Renal cortex interstitium (tissue), 15 donors: ENCODE data around the gene CRYBA1. TPM values are rescaled to one million over a fixed set of nuclear protein-coding genes. Genes with fewer than 3 reads are reported as not detected.
"Not testable (repeated sequence)": the region's sequence is repeated elsewhere in the genome, so short reads cannot be mapped to it uniquely, and the experiment has no call there.

Experiments used
- DNase-seq, 11 donors: peaks; one replicate each; pipeline ENCODE4 v3.0.0-alpha.2; 2013; ENCODE audit warnings: low read depth in 9 of 11, low spot score in 4 of 11; ENCODE audit errors: extremely low read depth in 1 of 11
- long read RNA-seq, 16 experiments: transcript quantifications; one replicate each; lab custom pipeline, GENCODE V29; 2026
- polyA plus RNA-seq, 3 donors: library from polyadenylated mRNA; unstranded; fragments of 120-200 nt; gene quantifications; one replicate each; pipeline ENCODE4 v1.2.1, GENCODE V29; 2013; ENCODE audit not compliant: insufficient read length in 3 of 3

CRYBA1 gene, protein sequence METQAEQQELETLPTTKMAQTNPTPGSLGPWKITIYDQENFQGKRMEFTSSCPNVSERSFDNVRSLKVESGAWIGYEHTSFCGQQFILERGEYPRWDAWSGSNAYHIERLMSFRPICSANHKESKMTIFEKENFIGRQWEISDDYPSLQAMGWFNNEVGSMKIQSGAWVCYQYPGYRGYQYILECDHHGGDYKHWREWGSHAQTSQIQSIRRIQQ
- not detected for polyA plus RNA-seq
- long read RNA-seq, donor 1: 0 reads
- long read RNA-seq, donor 2: 0 reads
- long read RNA-seq, donor 3: 0 reads
- long read RNA-seq, donor 4: 0 reads
- long read RNA-seq, donor 5: 0 reads
- long read RNA-seq, donor 6: 0 reads
- long read RNA-seq, donor 7: 0 reads
- long read RNA-seq, donor 8: 0 reads
- long read RNA-seq, donor 9: 0 reads
- long read RNA-seq, donor 10: 0 reads
- long read RNA-seq, donor 11: 0 reads
- long read RNA-seq, donor 12: 0 reads
- long read RNA-seq, donor 13: 0 reads
- long read RNA-seq, donor 14: 0 reads
- long read RNA-seq, donor 15: 0 reads
- long read RNA-seq, donor 16: 0 reads

DNA sequence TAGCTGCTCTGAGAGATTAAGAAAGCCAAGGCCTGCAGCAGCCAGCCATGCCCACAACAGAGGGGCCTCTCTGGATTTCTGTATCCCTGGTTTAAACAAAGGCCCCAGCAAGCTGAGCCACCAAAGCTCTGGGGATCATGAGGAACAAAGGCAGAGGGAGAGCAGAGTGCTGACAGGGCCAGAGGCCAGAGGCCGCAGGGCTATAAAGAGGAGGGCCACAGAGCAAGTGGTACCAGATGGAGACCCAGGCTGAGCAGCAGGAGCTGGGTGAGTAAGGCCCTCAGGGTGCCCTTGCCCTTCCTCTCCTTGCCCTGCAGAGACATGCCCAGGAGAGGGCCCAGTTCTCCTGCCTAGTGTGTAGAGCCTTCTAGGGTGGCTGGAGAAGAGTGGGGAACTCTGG lies at the start of gene CRYBA1:
TSS of gene CRYBA1 (plus strand) at position 232 of the 400 bp plus-strand sequence. CDS start at position 237, 5 bp downstream.
- no peak for DNase-seq

GRCh38 chr17:29197516-29198272 lies 49.0 kb upstream of the CRYBA1 start:
- DNase-seq: no peak

DNA sequence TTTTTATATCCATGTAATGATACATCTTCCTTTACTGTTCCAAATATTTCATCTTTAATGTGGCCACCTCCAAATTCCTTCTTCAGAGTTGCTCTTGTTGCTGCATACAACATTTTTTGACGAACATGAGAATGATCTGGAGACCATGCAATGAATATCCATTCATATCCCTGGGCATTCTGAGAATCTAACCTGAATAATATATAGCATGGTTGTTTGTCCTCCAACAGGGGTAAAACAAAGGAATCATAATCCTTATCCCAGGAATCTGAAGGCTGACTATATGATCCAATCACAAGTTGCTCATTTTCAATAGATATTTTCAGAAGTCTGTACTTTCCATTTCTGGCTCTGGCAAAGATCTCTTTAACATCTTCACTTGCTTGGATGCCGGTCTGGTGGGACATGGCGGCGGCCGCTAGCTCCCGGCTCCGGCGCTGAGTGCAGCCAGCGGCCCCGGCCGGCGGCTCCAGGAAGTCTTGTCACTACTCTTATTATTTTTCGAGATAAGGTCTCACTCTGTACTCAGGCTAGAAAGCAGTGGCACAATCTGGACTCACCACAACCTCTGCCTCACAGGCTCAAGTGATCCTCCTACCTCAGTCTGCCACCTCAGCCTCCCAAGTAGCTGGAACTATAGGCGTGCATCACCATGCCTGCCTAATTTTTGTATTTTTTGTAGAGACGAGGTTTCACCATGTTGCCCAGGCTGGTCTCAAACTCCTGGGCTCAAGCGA lies 42.4 kb upstream of the CRYBA1 start:
- not testable (repeated sequence) for DNase-seq

DNA sequence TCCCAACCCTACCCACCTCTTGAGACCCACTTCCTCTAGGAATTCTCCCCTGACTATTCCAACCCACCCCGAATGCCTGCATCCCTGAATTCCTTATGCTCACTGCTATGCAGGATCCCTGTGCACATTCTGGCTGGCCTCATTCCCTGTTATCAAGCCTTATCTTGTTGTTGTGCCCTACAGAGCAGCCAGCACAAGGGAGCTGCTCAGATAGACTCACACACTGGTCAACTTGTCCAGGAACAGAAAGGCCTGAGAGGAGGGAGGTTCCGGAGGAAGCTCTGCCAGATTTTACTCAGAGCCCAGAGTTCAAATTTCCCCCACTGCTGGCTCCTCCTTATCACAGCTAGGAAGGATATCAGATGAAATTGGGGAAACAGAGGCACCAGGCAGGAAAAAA lies 41.6 kb upstream of the CRYBA1 start:
- DNase-seq: no peak

DNA sequence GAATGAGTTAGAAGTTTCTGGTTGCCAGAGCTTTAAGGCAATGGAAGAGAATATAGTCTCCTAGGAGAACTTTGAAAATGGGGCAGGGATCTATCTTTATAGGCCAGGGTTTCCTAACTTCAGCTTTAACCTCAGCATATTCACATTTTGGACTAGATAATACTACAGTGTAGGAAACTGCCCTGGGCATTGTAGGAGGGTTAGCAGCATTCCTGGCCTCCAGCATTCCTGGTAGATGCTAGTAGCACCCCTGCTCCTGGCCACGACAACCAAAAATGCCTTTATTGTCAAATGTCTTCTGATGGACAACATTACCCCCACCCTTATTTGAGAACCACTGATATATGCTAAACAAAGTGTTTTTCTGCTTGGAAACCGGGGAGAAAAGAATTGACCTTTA lies 38.7 kb upstream of the CRYBA1 start:
- DNase-seq: no peak

DNA sequence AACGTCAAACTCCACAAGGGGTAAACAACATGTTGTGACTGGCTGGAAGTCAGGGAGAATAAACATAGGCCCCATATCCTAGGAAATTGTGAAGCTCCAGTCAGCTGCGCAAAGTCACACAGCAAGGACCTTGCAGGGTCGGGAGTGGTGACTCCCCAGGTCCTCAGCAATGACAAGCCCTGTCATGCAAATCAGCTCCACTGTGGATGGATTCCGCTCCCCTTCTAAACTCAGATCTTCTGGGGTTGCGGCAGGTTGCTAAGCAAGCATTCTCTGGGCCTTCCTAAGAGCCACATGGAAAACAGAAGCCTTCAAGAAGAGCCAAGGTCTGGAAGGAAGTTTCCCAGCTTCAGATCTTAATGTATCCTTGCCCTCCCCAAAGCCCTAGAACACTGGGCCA lies 37.6 kb upstream of the CRYBA1 start:
- no peak for DNase-seq

- DNase-seq: no peak
Observed at GRCh38 chr17:29210879-29211278, 35.8 kb upstream of the CRYBA1 start.

DNA sequence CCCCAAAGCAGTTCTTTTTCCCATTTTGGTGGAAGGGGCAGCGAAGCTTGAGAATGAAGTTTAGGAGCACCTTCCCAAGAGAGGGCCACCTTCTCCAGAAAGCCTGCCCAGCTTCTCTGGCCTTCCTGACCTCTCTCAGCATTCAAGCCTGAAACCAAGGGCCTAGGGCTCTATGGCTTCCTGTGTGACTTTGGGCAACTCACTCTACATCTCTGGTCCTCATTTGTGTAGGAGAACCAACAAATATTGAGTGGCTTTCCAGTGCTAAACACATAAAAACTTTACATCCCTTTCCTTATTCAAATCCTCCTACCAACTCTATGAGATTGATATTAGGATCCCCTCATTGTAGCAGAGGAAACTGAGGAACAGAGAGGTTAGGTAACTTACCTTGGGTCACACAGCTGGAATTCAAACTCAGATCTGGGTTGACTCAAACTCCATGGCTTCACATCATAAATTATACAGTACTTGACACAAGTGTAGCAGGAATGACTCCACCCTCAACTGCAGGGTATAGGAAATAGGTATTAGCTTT lies 34.5 kb upstream of the CRYBA1 start:
- DNase-seq: no peak

GRCh38 chr17:29212681-29213121 lies 34.0 kb upstream of the CRYBA1 start:
- DNase-seq: no peak

DNA sequence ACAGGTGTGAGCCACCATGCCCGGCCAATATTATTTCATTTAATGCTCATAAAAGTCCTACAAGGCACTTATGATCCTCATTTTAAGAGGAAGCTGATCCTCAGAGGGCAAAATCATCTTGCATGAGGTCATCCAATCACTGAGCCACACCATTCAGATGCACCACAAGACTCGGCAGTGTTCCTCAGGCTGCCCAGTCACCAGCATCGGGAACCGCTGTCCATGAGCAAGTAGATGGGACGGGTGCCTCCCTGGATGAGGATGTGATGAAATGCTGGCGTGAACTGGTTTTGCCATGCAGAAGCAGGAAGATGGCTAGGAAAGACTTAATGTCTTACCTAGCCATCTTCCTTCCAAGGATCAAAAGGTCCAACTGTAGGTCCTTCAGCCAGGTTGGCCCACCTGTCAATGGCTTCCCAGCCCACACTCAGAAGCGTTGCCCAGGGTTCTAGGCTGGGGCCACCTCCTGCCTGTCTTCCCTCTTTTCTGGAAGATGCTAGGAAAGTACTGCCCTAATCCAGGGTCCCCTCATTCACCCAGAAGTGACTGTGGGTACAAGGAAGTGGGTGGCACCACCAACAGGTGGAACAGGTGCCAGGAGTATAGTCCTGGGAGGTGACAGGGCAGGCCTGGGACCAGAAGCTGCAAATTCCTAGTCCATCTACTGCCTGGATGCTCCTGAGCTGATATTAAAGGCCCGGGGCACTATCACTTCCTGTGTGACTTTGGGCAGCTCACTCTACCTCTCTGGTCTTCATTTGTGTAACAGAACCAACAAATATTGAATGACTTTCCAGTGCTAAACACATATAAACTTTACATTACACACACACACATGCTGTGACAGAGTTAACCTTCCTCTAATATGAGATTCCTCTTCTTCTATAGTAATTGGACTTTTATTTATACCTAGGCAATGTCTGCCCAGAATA lies 32.2 kb upstream of the CRYBA1 start:
- DNase-seq: no peak

DNA sequence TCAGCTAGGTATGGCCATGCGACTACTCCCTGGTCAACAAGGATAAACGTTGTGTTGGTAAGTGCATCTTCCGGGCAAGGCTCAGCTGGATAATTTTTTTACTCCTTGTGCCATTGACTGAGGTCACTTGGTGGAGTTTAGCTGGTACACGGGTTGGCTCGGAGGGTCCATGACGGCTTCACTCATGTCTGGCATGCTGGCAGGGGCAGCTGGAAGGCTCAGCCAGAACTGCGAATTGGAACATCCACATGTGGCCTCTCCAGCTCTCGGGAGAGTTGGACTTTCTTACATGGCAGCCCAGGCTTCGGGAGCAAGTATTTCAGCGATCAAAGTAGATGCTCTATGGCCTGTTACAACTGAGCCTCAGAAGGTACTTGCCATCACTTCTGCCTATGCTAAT lies 31.5 kb upstream of the CRYBA1 start:
- no peak for DNase-seq

DNA sequence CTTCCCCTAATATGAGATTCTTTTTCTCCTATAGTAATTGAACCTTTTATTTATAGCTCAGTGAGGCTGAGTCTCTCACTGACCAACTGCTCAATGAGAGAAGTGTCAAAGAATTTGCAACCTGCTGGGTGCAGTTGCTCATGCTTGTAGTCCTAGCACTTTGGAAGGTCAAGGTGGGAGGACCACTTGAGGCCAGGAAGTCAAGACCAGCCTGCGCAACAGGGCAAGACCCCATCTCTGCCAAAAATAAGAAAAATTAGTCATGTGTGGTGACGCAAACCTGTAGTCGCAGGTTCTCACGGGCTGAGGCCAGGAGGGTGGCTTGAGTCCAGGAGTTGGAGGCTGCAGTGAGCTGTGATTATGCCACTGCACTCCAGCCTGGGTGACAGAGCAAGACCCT lies 30.9 kb upstream of the CRYBA1 start:
- DNase-seq: no peak

DNA sequence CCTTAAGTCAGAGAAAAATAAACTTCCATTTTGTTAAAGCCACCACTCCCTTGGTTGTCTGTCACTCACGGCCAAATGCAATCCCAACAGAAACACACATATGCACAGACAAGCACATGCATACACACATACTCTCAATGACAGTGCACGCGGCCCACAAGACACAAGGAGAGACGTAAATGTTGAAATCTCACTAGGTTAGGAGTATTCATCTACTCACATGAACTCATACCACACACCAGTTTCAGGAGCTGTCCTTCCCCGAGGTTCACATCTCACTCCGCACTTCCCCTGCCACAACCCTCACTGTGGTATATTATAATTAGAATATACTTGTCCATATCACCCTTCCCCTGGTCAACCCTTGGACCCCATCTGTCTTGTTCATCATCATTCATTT lies 30.5 kb upstream of the CRYBA1 start:
- no peak for DNase-seq

- no peak for DNase-seq
Observed at GRCh38 chr17:29216856-29217255, 29.8 kb upstream of the CRYBA1 start.

DNA sequence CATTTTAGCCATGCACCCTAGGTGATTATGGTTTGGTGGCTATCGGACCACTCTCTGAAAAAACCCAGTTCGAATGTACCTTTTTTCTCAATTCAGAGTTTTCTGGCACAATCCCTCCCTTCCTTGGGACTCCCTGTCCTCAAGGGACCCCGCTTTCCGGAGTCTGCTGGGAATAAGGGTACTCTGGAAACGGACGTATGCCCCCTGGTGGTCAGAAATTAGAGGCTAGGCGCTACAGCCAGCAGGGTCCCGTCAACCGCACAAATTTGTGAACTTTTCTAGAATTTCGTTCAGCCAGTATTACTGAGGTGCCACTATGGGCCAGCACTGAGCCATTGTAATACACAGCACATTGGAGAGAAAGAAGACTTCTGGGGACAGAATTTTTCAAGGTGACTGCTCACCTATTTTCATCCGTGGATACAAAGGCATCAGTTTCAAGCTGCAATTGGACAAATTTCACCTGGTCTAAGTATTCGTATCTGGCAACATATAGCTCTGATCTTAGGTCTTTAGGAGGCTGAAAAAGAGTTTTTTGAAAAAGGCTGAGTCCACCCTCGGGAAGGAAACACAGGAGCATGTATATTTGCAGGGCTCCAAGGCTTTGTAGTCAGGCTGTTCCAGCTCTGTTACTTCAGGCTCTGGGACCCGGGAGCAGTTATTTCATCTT lies 27.1 kb upstream of the CRYBA1 start:
- DNase-seq: peak; percentile 66 to 89 (median 82)

GRCh38 chr17:29221338-29221737 lies 25.3 kb upstream of the CRYBA1 start:
- not testable (repeated sequence) for DNase-seq

DNA sequence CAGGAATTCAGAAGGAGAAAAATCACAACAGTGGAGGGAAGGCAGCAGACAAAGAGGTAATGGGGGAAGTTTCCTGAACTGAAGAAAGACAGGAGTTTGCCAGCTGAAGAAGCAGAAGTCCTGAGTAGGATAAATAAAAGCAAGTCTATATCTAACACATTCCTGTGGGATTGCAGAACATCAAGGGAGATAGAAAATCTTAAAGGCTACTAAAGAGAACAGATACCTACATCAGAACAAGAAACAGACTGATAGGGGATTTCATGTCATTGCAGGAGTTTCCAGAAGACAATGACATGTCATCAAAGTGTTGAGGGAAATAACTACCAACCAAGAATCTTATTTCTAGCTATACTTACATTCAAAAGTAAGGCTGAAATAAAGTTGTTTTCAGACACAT lies 21.3 kb upstream of the CRYBA1 start:
- DNase-seq: no peak

- DNase-seq: no peak
Observed at GRCh38 chr17:29233301-29233700, 13.4 kb upstream of the CRYBA1 start.
